ENCODE data around the gene ATMIN. TPM values are rescaled to one million over a fixed set of nuclear protein-coding genes. Genes with fewer than 3 reads are reported as not detected.

The ATMIN gene
- total and polyA plus RNA-seq, 12 donors, result 10.1 to 46.4 (median 34.3) TPM

DNA sequence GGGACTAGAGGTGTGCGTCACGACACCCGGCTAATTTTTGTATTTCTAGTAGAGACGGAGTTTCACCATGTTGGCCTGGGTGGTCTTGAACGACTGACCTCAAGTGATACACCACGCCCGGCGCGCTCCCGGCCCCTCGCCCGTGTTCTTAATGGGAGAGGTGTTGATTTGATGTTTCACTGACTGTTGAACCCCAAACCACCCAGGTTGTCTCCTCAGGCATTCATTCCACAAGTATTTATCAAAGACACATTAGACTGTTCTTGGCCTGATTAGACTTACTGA, 27.2 kb upstream of the ATMIN start:
- no peaks in the 10 kb centered on the region for H3K27me3 ChIP-seq
- H3K27ac ChIP-seq, result no peak overlapping the region
- 92 to 97% (median 94%) methylated on average over 12 of the region's 12 CpGs for WGBS, 4 donors
- no peaks in the 10 kb centered on the region for H3K9me3 ChIP-seq (replicated peaks in 1 of 3)
- peak in 1 of 7 donors; percentile 5 for DNase-seq
- peaks cover 8 to 19% of the 10 kb centered on the region in 2 donors for H3K4me1 ChIP-seq (replicated peaks in 1 of 2)
- intact Hi-C loops (cut with DNase I), result loop anchor here in 1 of 2 donors (10.0 kb wide), 1 partner anchor 74 kb away; no protein-coding TSS in a partner anchor
- H3K4me3 ChIP-seq, result peak overlapping the region in 1 of 4 donors; percentile 83
- TF ChIP-seq, protein P1, sequence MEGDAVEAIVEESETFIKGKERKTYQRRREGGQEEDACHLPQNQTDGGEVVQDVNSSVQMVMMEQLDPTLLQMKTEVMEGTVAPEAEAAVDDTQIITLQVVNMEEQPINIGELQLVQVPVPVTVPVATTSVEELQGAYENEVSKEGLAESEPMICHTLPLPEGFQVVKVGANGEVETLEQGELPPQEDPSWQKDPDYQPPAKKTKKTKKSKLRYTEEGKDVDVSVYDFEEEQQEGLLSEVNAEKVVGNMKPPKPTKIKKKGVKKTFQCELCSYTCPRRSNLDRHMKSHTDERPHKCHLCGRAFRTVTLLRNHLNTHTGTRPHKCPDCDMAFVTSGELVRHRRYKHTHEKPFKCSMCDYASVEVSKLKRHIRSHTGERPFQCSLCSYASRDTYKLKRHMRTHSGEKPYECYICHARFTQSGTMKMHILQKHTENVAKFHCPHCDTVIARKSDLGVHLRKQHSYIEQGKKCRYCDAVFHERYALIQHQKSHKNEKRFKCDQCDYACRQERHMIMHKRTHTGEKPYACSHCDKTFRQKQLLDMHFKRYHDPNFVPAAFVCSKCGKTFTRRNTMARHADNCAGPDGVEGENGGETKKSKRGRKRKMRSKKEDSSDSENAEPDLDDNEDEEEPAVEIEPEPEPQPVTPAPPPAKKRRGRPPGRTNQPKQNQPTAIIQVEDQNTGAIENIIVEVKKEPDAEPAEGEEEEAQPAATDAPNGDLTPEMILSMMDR (IDR thresholded peaks at IDR 0.05), result no peak
- TF ChIP-seq POLR2A (IDR thresholded peaks at IDR 0.05), result no peak
- H3K36me3 ChIP-seq (replicated peaks in 1 of 2), result peaks cover 0 to 9% of the 10 kb centered on the region in 2 donors

DNA sequence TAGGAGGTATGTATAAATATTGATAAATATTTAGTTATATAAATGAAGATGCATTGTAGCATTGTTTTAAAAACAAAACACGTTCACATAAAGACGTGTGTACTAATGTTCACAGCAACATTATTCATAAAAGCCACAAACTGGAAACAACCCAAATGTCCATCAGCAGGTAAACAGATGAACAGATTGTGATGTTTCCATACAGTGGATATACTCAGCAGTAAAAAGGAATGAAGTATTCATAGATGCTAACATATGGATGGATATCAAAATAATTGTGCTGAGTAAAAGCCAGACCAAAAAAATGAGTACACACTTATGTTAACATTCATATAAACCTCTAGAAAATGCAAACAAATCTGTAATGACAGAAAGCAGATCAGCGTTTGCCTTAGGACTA, 22.7 kb upstream of the ATMIN start:
- no peaks in the 10 kb centered on the region for H3K4me1 ChIP-seq (replicated peaks in 1 of 2)
- no peak overlapping the region for H3K4me3 ChIP-seq
- TF ChIP-seq POLR2A (IDR thresholded peaks at IDR 0.05), result no peak
- TF ChIP-seq, protein P1 (IDR thresholded peaks at IDR 0.05), result no peak
- no peak for DNase-seq
- no peaks in the 10 kb centered on the region for H3K27me3 ChIP-seq
- H3K9me3 ChIP-seq (replicated peaks in 1 of 3), result no peaks in the 10 kb centered on the region
- 94 to 97% (median 95%) methylated on average over 3 of the region's 3 CpGs for WGBS, 4 donors
- intact Hi-C loops (cut with DNase I), result no loop called here
- H3K36me3 ChIP-seq (replicated peaks in 1 of 2), result peaks cover 0 to 9% of the 10 kb centered on the region in 2 donors
- H3K27ac ChIP-seq, result no peak overlapping the region

DNA sequence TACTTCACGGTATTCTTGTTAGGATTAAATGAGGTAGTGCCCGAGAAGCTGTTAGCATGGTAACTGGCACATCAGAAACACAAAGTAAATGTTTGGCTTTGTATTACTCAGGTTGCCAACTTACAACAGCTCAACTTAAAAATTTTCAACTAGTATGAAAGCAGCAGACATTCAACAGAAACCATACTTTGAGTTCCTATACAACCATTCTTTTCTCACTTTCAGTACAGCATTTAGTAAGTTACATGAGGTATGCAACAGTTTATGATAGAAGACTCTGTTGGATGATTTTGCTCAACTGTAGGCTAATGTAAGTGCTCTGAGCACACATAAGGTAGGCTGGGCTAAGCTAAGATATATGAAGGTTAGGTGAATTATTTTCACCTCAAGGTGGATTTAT, 21.0 kb upstream of the ATMIN start:
- TF ChIP-seq POLR2A (IDR thresholded peaks at IDR 0.05), result no peak
- TF ChIP-seq, protein P1 (IDR thresholded peaks at IDR 0.05), result no peak
- no peak overlapping the region for H3K27ac ChIP-seq
- no peaks in the 10 kb centered on the region for H3K27me3 ChIP-seq
- no peak overlapping the region for H3K4me3 ChIP-seq
- DNase-seq, result no peak
- peaks cover 0 to 9% of the 10 kb centered on the region in 2 donors for H3K36me3 ChIP-seq (replicated peaks in 1 of 2)
- no peaks in the 10 kb centered on the region for H3K4me1 ChIP-seq (replicated peaks in 1 of 2)
- intact Hi-C loops (cut with DNase I), result no loop called here
- no peaks in the 10 kb centered on the region for H3K9me3 ChIP-seq (replicated peaks in 1 of 3)
- WGBS, 4 donors, result 95 to 98% (median 95%) methylated on average over 2 of the region's 2 CpGs

DNA sequence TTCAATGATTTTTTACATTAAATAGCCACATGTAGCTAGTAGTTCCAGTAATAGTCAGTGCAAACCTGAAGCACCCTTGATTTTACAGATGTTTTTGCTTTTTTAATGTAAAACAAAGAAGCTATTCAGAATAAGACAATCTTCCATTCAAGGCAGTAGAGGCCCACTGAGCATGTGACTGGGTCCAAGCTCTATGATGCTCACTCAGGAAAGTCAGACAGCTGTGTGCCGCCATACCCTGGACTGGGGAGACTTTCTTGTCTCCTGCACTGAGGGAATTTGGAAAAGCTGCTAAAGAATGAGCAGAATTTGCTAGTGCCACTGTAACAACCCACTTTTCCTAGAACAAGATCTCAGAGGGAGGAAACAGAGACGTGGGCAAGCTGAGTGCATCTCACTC, 17.1 kb upstream of the ATMIN start:
- H3K27me3 ChIP-seq, result no peaks in the 10 kb centered on the region
- intact Hi-C loops (cut with DNase I), result no loop called here
- no peak overlapping the region for H3K4me3 ChIP-seq
- H3K4me1 ChIP-seq (replicated peaks in 1 of 2), result no peaks in the 10 kb centered on the region
- H3K36me3 ChIP-seq (replicated peaks in 1 of 2), result no peaks in the 10 kb centered on the region
- H3K27ac ChIP-seq, result no peak overlapping the region
- 92 to 100% (median 99%) methylated on average over 2 of the region's 2 CpGs for WGBS, 4 donors
- no peak for TF ChIP-seq POLR2A (IDR thresholded peaks at IDR 0.05)
- TF ChIP-seq, protein P1 (IDR thresholded peaks at IDR 0.05), result no peak
- no peak for DNase-seq
- no peaks in the 10 kb centered on the region for H3K9me3 ChIP-seq (replicated peaks in 1 of 3)
